Measurements from ENCODE around the gene ENPEP.

DNA sequence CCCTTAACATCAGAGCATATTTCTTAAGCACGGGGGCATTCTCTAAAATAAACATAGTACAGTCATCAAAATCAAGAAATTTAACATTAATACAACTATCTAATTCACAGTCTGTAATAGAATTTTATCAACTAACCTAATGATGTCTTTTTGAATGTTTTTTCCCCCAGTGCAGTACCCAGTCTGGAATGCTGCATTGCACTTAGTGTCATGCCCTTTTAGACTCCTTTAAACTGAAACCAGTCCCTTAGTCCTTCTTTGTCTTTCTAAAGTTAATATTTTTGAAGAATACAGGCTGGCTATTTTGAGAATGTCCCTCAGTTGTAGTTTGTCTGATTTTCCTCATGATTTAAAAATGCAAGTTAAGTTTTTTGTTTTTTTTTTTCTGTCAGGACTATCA, 9.5 kb downstream of the ENPEP start:
- TF ChIP-seq RARB (CRISPR knock-in tag; IDR thresholded peaks at IDR 0.05) (no peak), ARNTL (CRISPR knock-in tag; IDR thresholded peaks at IDR 0.05; ENCODE audit: borderline replicate concordance, low read depth) (no peak), GLIS3 (CRISPR knock-in tag; IDR thresholded peaks at IDR 0.05) (no peak), ZFP30 (CRISPR knock-in tag; IDR thresholded peaks at IDR 0.05) (no peak), PATZ1 (CRISPR knock-in tag; IDR thresholded peaks at IDR 0.05; ENCODE audit: borderline replicate concordance) (no peak), ZC3H10 (CRISPR knock-in tag; IDR thresholded peaks at IDR 0.05) (no peak), TCF4 (CRISPR knock-in tag; IDR thresholded peaks at IDR 0.05; ENCODE audit: borderline replicate concordance) (no peak), ZNF8 (CRISPR knock-in tag; IDR thresholded peaks at IDR 0.05) (no peak), CSDC2 (CRISPR knock-in tag; IDR thresholded peaks at IDR 0.05) (no peak), ISL1 (CRISPR knock-in tag; IDR thresholded peaks at IDR 0.05) (no peak), POU6F1 (CRISPR knock-in tag; IDR thresholded peaks at IDR 0.05; ENCODE audit: borderline replicate concordance, low read depth) (no peak), TOX (CRISPR knock-in tag; IDR thresholded peaks at IDR 0.05; ENCODE audit: borderline replicate concordance) (no peak)
- TF ChIP-seq, protein P1, sequence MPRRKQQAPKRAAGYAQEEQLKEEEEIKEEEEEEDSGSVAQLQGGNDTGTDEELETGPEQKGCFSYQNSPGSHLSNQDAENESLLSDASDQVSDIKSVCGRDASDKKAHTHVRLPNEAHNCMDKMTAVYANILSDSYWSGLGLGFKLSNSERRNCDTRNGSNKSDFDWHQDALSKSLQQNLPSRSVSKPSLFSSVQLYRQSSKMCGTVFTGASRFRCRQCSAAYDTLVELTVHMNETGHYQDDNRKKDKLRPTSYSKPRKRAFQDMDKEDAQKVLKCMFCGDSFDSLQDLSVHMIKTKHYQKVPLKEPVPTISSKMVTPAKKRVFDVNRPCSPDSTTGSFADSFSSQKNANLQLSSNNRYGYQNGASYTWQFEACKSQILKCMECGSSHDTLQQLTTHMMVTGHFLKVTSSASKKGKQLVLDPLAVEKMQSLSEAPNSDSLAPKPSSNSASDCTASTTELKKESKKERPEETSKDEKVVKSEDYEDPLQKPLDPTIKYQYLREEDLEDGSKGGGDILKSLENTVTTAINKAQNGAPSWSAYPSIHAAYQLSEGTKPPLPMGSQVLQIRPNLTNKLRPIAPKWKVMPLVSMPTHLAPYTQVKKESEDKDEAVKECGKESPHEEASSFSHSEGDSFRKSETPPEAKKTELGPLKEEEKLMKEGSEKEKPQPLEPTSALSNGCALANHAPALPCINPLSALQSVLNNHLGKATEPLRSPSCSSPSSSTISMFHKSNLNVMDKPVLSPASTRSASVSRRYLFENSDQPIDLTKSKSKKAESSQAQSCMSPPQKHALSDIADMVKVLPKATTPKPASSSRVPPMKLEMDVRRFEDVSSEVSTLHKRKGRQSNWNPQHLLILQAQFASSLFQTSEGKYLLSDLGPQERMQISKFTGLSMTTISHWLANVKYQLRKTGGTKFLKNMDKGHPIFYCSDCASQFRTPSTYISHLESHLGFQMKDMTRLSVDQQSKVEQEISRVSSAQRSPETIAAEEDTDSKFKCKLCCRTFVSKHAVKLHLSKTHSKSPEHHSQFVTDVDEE (CRISPR knock-in tag; IDR thresholded peaks at IDR 0.05) = no peak
